Sigmoid colon (tissue), 3 donors: ENCODE data around the gene MCFD2.

Source experiments
- POLR2A ChIP-seq, 2 donors: fragments of 450-650 bp; IDR thresholded peaks; one replicate each; pipeline ENCODE4 v1.6.1; 2016; ENCODE audit warnings: antibody characterized with exemption in 2 of 2, mild to moderate bottlenecking in 2 of 2, moderate library complexity in 2 of 2
- TF ChIP-seq, protein P1 (sequence below), 4 experiments: fragments of 450-650 bp in 3 of 4; fragments of 200-600 bp in 1 of 4; IDR thresholded peaks; one replicate each; pipeline ENCODE4 v1.5.1; 2016 to 2019; ENCODE audit warnings: antibody characterized with exemption in 4 of 4, mild to moderate bottlenecking in 3 of 4, moderate library complexity in 2 of 4

DNA sequence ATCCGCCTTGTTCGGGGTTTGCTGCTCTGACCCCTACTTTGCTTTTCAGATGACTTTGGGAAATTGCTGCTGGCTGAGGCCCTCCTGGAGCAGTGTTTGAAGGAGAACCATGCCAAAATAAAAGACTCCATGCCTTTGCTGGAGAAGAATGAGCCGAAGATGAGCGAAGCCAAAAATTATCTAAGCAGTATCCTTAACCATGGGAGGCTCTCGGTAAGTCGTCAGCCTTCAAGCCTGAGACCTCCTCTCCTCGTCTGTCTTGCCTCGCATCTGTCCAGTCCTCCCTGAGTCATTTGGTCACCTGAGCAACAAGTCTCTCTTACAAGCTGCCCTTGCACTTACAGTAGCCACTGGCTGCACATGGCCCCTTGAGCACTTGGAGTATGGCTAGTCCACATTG lies 34.7 kb upstream of the MCFD2 start:
- TF ChIP-seq, protein P1, sequence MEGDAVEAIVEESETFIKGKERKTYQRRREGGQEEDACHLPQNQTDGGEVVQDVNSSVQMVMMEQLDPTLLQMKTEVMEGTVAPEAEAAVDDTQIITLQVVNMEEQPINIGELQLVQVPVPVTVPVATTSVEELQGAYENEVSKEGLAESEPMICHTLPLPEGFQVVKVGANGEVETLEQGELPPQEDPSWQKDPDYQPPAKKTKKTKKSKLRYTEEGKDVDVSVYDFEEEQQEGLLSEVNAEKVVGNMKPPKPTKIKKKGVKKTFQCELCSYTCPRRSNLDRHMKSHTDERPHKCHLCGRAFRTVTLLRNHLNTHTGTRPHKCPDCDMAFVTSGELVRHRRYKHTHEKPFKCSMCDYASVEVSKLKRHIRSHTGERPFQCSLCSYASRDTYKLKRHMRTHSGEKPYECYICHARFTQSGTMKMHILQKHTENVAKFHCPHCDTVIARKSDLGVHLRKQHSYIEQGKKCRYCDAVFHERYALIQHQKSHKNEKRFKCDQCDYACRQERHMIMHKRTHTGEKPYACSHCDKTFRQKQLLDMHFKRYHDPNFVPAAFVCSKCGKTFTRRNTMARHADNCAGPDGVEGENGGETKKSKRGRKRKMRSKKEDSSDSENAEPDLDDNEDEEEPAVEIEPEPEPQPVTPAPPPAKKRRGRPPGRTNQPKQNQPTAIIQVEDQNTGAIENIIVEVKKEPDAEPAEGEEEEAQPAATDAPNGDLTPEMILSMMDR (IDR thresholded peaks at IDR 0.05) = no peak
- no peak for TF ChIP-seq POLR2A (IDR thresholded peaks at IDR 0.05)
